ENCODE data around the gene KIF26B.
"Not testable (repeated sequence)": the region's sequence is repeated elsewhere in the genome, so short reads cannot be mapped to it uniquely, and the experiment has no call there.

KIF26B gene

GRCh38 chr1:245401881-245402587, 247.2 kb downstream of the KIF26B start:
- Histone ChIP-seq H3K4me1 (peaks cover 48% of the 10 kb centered on the region), H3K36me3 (no peaks in the 10 kb centered on the region), H3K4me3 (ENCODE audit: low read depth, low read length) (no peak overlapping the region), H3K27me3 (no peaks in the 10 kb centered on the region), H3K9me3 (no peaks in the 10 kb centered on the region)
- TF ChIP-seq CTCF (IDR thresholded peaks at IDR 0.05; ENCODE audit: low read depth, low read length): no peak
- no peak for DNase-seq

GRCh38 chr1:245402998-245403397, 248.2 kb downstream of the KIF26B start:
- peaks cover 52% of the 10 kb centered on the region for H3K4me1 ChIP-seq
- not testable (repeated sequence) for DNase-seq; H3K4me3 ChIP-seq (ENCODE audit: low read depth, low read length); H3K9me3 ChIP-seq; H3K27me3 ChIP-seq; H3K36me3 ChIP-seq

- Histone ChIP-seq H3K4me1 (peaks cover 39% of the 10 kb centered on the region), H3K27me3 (no peaks in the 10 kb centered on the region), H3K4me3 (ENCODE audit: low read depth, low read length) (no peak overlapping the region), H3K9me3 (no peaks in the 10 kb centered on the region), H3K36me3 (no peaks in the 10 kb centered on the region)
- no peak for TF ChIP-seq CTCF (IDR thresholded peaks at IDR 0.05; ENCODE audit: low read depth, low read length)
- DNase-seq: no peak
Measured at GRCh38 chr1:245404527-245404926, 249.7 kb downstream of the KIF26B start.

- TF ChIP-seq CTCF (IDR thresholded peaks at IDR 0.05; ENCODE audit: low read depth, low read length): no peak
- Histone ChIP-seq H3K27me3 (no peaks in the 10 kb centered on the region), H3K4me1 (peaks cover 39% of the 10 kb centered on the region), H3K9me3 (no peaks in the 10 kb centered on the region), H3K36me3 (no peaks in the 10 kb centered on the region), H3K4me3 (ENCODE audit: low read depth, low read length) (no peak overlapping the region)
- DNase-seq: no peak
Measured at GRCh38 chr1:245404952-245405351, 250.2 kb downstream of the KIF26B start.

- TF ChIP-seq CTCF (IDR thresholded peaks at IDR 0.05; ENCODE audit: low read depth, low read length): no peak
- Histone ChIP-seq H3K4me1 (peaks cover 39% of the 10 kb centered on the region), H3K36me3 (no peaks in the 10 kb centered on the region; the same call in 1 of the 2 replicates), H3K9me3 (no peaks in the 10 kb centered on the region), H3K27me3 (no peaks in the 10 kb centered on the region), H3K4me3 (ENCODE audit: low read depth, low read length) (no peak overlapping the region)
- no peak for DNase-seq
Measured at GRCh38 chr1:245406426-245406825, 251.6 kb downstream of the KIF26B start.

GRCh38 chr1:245407983-245408382, 253.2 kb downstream of the KIF26B start:
- H3K27me3 ChIP-seq: no peaks in the 10 kb centered on the region
- no peaks in the 10 kb centered on the region; the same call in 1 of the 2 replicates for H3K36me3 ChIP-seq
- H3K4me1 ChIP-seq: peaks cover 36% of the 10 kb centered on the region
- H3K4me3 ChIP-seq (ENCODE audit: low read depth, low read length): no peak overlapping the region
- no peak for TF ChIP-seq CTCF (IDR thresholded peaks at IDR 0.05; ENCODE audit: low read depth, low read length)
- DNase-seq: no peak
- H3K9me3 ChIP-seq: no peaks in the 10 kb centered on the region
